Astrocyte of the cerebellum (primary cell): Measurements from ENCODE around the gene CDKN1B.

Experiments used
- DNase-seq: peaks from one replicate; pipeline ENCODE4 v3.0.0-alpha.2; 2011; ENCODE audit warnings: low read depth
- H3K4me3 ChIP-seq: 2 replicates; pipeline ENCODE4 v1.5.1; 2011; ENCODE audit warnings: mild to moderate bottlenecking, low read depth, low read length, moderate library complexity
- in situ Hi-C: cut with HindIII; loops from 2 replicates; pipeline ENCODE4 v1.10.0; 2017; ENCODE audit warnings: low sequenced_read_pairs
- TF ChIP-seq, protein P1 (sequence below): IDR thresholded peaks from 2 replicates; pipeline ENCODE4 v1.5.1; 2012; ENCODE audit warnings: low read length, low read depth, moderate library complexity, mild to moderate bottlenecking; ENCODE audit errors: missing control alignments

The CDKN1B gene

GRCh38 chr12:12722435-12723148, 5.4 kb downstream of the CDKN1B start:
- DNase-seq: no peak
- in situ Hi-C loops: loop anchor here (25.0 kb wide), 1 partner anchor 335 kb away; no protein-coding TSS in a partner anchor
- TF ChIP-seq, protein P1, sequence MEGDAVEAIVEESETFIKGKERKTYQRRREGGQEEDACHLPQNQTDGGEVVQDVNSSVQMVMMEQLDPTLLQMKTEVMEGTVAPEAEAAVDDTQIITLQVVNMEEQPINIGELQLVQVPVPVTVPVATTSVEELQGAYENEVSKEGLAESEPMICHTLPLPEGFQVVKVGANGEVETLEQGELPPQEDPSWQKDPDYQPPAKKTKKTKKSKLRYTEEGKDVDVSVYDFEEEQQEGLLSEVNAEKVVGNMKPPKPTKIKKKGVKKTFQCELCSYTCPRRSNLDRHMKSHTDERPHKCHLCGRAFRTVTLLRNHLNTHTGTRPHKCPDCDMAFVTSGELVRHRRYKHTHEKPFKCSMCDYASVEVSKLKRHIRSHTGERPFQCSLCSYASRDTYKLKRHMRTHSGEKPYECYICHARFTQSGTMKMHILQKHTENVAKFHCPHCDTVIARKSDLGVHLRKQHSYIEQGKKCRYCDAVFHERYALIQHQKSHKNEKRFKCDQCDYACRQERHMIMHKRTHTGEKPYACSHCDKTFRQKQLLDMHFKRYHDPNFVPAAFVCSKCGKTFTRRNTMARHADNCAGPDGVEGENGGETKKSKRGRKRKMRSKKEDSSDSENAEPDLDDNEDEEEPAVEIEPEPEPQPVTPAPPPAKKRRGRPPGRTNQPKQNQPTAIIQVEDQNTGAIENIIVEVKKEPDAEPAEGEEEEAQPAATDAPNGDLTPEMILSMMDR: no peak
- H3K4me3 ChIP-seq: peak overlapping the region; percentile 66

GRCh38 chr12:12723149-12723680, 6.0 kb downstream of the CDKN1B start:
- in situ Hi-C loops: loop anchor here (25.0 kb wide), 1 partner anchor 336 kb away; no protein-coding TSS in a partner anchor
- H3K4me3 ChIP-seq: peak overlapping the region; percentile 66
- TF ChIP-seq, protein P1: no peak
- no peak for DNase-seq

- no peak for DNase-seq
- in situ Hi-C loops: loop anchor here (25.0 kb wide), 1 partner anchor 337 kb away; no protein-coding TSS in a partner anchor
- H3K4me3 ChIP-seq: peak overlapping the region; percentile 66
- TF ChIP-seq, protein P1: no peak
Observed at GRCh38 chr12:12723681-12724420, 6.7 kb downstream of the CDKN1B start.

DNA sequence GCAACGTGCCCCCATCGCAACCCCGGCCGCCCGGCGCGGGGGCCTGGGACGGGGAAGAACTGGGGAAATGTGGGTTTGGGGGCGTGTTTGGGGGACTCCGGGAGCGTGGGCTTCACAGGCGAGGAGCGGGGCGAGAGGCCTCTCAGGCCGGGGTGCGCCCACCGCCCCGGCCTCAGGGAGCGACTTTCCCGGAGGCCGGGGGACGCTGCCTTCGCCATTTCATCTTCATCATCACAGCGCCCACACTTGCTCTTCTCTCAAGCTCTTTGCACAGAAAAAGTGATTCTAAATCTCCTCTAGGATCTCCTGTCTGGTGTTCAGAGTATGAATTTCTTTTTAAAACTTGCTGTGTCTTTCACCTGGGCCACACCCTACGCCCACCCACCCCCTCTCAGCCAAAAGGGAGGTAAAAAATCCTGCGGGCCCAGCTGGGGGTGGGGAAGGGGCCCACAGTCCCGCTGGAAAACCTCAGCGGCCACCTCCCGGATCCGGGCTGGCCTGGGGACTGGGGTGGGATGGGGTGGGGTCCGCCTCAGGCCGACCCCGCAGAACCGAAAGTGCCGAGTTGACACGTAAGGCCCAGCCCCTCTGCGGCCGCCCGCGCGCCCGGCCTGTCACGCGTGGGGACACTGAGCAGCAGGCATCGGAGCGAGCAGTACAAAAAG, 7.4 kb downstream of the CDKN1B start:
- DNase-seq: no peak
- TF ChIP-seq, protein P1: no peak
- H3K4me3 ChIP-seq: peak overlapping the region; percentile 66
- in situ Hi-C loops: loop anchor here (25.0 kb wide), 1 partner anchor 337 kb away; no protein-coding TSS in a partner anchor

DNA sequence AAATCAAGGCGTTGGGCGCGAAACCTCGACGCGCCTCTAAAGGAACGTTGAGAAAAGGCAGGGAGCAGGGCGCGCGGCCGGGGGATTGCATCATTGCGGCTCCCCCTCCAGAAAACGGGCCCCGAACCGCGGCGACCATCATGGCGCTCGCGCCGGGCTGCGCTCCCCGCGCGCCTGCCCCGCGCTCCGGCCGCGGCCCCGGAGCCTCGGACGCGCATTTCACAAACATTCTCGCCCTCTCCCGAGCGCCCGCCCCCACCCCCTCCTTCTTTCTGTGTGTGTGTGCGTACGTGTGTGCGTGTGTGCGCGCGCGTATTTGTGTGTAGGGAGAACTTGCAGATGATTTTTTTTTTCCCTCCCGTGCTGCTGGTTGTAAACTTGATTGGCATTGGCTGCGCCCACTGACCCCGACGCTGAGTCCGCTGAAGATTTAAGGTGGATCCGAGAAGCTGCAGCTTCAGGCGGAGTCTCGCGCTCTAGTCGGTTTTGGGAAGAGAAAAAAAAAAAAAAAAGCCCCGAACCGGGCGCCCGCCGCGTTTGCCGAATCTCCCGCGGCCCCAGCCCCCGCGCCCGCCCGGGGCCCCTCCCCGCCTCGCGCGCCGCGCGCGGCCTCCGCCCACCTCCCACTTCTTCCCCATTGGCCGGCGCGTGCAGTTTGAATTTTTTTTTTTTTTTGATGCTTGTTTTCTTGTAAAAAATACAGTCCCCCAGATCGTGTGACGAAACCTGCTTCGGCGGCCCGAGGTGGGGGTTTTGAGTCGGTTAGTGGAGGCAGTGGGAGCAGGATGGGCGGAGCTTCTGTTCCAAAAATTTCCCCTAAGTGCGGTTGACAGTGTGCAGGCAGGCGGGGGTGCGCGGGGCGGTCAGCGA, 8.2 kb downstream of the CDKN1B start:
- in situ Hi-C loops: no loop called here
- H3K4me3 ChIP-seq: peak overlapping the region; percentile 66
- peak; percentile 98 for DNase-seq
- TF ChIP-seq, protein P1: no peak
